GM21390 (cell line): ENCODE results near the gene SAMD13.

Source experiments
- ATAC-seq: cut with Tn5 transposase; IDR thresholded peaks from one replicate; pipeline ENCODE4 v1.9.1; 2021; ENCODE audit not compliant: unreplicated experiment

Gene SAMD13

DNA sequence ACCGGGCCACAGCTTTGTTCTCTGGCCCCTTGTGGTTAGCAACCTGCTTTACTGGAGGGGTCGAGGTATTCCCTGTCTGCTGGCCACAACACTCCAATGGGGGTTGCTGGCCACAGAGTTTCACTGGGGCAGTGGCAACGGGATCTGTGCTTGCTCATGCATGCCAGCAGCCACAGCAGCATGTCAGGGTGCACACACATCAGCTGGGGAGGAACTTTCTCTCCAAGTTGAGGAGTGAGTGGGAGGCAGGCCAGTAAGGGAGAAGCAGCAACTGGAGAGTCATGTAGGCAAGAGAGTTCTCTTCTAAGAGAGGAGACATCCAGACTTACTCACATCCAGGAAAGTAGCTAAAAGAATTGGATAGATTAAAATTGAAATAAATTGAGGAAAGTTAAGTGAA, 38.0 kb downstream of the SAMD13 start:
- no peak for ATAC-seq

GRCh38 chr1:84344286-84344685, 42.8 kb downstream of the SAMD13 start:
- no peak for ATAC-seq

DNA sequence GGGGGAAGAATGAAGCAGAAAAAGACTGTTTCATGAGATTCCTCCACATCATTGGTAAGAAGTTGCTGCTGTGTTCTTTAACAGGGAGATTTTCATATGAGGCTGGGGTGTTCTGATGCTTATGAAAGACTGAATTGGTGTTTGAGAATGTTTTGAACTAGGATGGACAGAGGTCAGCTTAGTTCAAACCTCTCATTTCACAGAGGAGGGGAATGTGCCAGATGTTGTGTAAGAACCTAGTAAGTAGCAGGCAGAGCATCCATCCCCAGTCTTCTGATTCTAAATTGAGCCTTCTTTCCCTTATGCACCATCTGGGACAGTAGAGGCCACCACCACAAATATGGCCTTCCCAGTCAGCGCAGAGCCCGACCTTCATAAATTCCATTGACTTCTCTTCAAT, 43.7 kb downstream of the SAMD13 start:
- ATAC-seq: no peak

- no peak for ATAC-seq
Observed at GRCh38 chr1:84347271-84347931, 45.9 kb downstream of the SAMD13 start.

DNA sequence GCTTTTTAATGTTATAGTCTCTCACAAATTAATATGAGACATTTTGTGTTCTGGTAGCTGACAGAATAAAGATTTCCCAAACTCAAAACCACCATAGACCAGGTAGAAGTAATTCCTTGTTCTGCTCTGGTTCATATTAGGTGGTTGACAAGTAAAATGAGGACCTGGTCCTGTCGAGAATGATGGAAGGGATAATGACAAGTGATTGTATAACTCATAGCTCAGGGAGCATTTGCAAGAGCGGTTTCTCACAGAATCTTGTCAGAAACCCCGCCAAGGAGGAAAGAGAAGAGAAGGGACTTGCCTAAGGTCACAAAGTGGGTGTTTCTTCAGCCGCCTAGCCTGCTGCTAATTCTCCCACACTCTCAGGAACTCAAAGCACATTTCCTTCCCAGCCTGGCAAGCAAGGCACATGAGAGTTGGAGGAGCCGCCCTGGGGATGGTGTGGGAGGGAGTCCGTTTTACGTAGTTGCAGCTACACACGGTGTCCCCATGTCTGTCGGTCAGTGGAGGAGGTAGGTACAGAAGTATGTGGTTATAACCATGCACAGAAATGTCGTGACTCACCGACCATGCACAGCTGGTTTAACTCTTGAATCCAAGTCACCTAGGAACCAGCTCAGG, 46.5 kb downstream of the SAMD13 start:
- no peak for ATAC-seq

- no peak for ATAC-seq
Observed at GRCh38 chr1:84348759-84349158, 47.3 kb downstream of the SAMD13 start.

- ATAC-seq: no peak
Observed at GRCh38 chr1:84350104-84350503, 48.6 kb downstream of the SAMD13 start.

- ATAC-seq: no peak
Observed at GRCh38 chr1:84350550-84350949, 49.0 kb downstream of the SAMD13 start.

DNA sequence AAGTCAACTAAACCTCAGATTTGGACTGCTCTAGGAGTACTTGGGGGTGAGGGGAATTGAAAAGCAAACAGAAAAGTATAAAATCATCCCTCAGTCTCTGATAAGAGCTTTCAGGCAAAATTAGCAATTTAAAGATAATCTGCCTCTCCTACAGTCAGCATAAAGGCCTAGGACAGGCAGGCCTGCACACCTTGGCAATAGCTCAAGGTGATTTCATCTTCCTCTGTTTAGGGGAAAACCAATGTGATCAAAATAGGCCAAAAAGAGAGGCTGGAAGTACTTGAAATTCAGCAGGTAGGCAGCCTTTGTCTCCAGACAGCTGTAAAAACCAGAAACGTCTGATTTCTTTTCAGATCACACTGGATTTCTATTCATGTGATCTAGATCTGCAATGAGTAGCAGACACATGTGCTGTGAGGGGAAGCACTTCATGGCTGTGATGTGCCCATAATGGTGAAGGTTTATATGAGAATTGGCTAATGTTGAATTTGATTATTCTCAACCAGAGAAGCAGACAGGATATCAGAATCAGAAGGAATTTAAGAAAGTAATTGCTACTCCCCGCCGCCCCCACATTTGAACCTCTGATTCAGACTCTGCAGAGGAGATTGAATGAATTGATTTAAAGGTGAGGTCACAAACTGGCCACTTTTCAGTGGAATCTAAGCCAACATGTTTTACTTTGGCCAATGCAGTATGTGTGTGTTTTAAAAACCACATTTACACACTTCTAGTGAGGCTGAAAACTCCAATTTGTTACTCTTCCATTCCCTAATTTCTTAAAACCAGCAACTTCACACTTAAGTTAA, 51.0 kb downstream of the SAMD13 start:
- no peak for ATAC-seq

GRCh38 chr1:84353695-84354094, 52.2 kb downstream of the SAMD13 start:
- ATAC-seq: no peak

GRCh38 chr1:84355556-84355955, 54.0 kb downstream of the SAMD13 start:
- no peak for ATAC-seq

GRCh38 chr1:84356881-84357280, 55.4 kb downstream of the SAMD13 start:
- no peak for ATAC-seq

- ATAC-seq: no peak
Observed at GRCh38 chr1:84358695-84359094, 57.2 kb downstream of the SAMD13 start.

DNA sequence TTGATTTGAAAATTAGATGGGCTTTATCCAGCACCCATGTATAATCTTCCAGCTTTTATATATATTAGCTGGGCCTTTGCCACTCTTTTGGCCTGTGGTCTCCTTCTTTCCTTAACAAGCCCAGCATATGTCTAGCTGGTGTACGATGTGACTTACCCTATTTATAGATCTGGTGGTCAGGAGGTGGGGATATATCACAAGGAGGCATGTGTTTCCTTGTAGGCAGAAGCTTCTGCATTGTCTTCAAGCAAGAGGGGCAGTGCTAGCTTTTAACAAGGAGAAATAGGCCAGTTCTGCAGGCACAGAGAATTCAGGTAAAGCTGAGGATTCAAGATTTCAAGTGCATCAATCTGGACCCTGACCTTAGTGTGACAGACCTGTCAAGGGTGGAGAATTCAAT, 58.8 kb downstream of the SAMD13 start:
- ATAC-seq: no peak

- no peak for ATAC-seq
Observed at GRCh38 chr1:84361796-84362195, 60.3 kb downstream of the SAMD13 start.

DNA sequence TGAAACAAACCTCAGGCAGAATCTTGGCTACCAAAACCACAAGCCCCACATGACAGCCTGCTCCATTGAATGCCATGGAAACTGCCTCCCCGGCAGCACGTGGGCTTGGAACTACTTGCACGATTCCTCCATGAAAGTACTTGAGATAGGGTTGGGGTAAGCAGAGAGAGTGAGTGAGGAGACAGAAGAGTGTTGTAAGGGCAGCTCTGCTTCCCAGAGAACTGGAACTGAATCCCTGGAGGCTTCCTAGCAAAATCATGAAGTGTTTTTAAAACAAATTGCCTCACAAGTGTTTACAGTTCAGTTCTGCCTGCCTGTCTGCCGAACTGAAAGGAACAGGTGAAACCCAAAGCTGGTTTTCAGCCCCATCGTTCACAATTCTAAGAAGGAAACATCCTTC, 61.5 kb downstream of the SAMD13 start:
- ATAC-seq: no peak

- ATAC-seq: no peak
Observed at GRCh38 chr1:84363622-84364021, 62.1 kb downstream of the SAMD13 start.

GRCh38 chr1:84365225-84366221, 64.0 kb downstream of the SAMD13 start:
- no peak for ATAC-seq

DNA sequence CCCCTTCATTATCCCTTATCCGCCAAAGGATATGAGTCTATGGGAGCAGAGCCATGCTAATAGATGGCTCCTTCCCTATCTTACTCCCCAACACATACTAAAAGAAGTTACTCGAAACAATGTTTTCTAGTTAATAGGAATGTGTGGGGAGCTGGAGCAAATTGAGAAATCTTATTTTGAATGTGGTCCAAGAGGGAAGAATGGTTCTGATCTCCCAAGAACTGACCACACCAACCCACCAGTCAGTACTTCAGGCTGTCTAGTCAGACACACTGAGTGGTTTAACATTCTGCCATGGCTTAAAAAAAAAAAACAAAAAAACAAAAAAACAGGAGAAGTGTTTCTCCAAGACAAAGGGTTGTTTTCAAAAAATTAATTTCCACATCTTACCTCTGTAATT, 65.3 kb downstream of the SAMD13 start:
- ATAC-seq: no peak

DNA sequence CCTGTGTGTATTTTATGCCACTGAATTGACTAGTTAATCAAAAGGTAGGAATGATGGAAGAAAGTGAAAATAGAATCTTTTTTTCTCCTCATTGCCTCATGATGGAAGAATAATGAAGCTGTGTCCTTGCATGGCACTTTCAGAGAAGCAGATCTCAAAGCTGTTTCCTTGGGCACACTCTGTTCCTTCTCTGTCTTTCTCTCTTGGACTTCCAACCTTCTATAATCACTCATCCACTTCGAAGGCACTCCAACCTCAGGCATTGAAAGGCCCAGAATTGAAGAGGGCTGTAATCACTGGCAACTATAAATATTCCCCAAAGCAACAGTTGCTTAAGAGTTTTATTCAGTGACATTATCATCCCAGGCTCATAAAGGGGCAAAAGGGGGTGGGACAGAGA, 65.7 kb downstream of the SAMD13 start:
- no peak for ATAC-seq

DNA sequence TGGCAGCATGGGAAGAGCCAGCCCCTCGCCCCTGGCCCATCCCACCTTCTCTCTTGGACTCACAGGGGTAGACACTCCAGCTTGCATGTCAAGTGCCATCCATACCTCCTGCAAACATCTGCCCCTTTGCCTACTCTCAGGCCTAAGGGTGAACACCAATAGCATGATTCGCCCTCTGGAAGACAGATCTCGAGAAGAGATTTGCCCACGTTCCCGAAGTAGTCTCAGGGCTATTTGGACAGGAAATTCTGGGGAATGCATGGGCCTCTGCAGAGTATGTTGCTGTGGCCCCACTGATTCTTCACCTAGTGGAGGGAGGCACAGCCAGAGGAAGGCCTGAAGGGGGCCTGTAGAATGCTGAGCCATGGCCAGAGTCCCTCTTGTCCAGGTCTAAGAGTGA, 66.9 kb downstream of the SAMD13 start:
- no peak for ATAC-seq
